Measurements from ENCODE around the gene CACNA1C.

The CACNA1C gene

GRCh38 chr12:2267703-2268470 lies 215.1 kb downstream of the CACNA1C start:
- Histone ChIP-seq H3K27me3 (replicated peaks; ENCODE audit: control insufficient read depth, insufficient read depth, low read length) (no peaks in the 10 kb centered on the region), H3K9me3 (ENCODE audit: control insufficient read depth, low read length) (no peaks in the 10 kb centered on the region), H3K9ac (ENCODE audit: low read length) (peak overlapping the region; percentile 83), H3K4me3 (ENCODE audit: low read length) (peak overlapping the region; percentile 35), H3K36me3 (ENCODE audit: control insufficient read depth, insufficient read depth, low read length, severe bottlenecking) (no peaks in the 10 kb centered on the region), H3K4me1 (ENCODE audit: control insufficient read depth, insufficient read depth, low read length) (peaks cover 72% of the 10 kb centered on the region)
- DNase-seq (ENCODE audit: low read depth) = peak; percentile 93

- Histone ChIP-seq H3K9me3 (ENCODE audit: control insufficient read depth, low read length) (no peaks in the 10 kb centered on the region), H3K27me3 (replicated peaks; ENCODE audit: control insufficient read depth, insufficient read depth, low read length) (no peaks in the 10 kb centered on the region), H3K9ac (ENCODE audit: low read length) (peak overlapping the region; percentile 83), H3K4me3 (ENCODE audit: low read length) (peak overlapping the region; percentile 35), H3K4me1 (ENCODE audit: control insufficient read depth, insufficient read depth, low read length) (peaks cover 75% of the 10 kb centered on the region), H3K36me3 (ENCODE audit: control insufficient read depth, insufficient read depth, low read length, severe bottlenecking) (no peaks in the 10 kb centered on the region)
- DNase-seq (ENCODE audit: low read depth) = peak; percentile 94
These were observed 215.9 kb downstream of the CACNA1C start for GRCh38 chr12:2268471-2269286.

- H3K9ac ChIP-seq (ENCODE audit: low read length) = no peak overlapping the region
- H3K36me3 ChIP-seq (ENCODE audit: control insufficient read depth, insufficient read depth, low read length, severe bottlenecking) = no peaks in the 10 kb centered on the region
- no peaks in the 10 kb centered on the region for H3K27me3 ChIP-seq (replicated peaks; ENCODE audit: control insufficient read depth, insufficient read depth, low read length)
- H3K4me3 ChIP-seq (ENCODE audit: low read length) = no peak overlapping the region
- peaks cover 59% of the 10 kb centered on the region for H3K4me1 ChIP-seq (ENCODE audit: control insufficient read depth, insufficient read depth, low read length)
- H3K9me3 ChIP-seq (ENCODE audit: control insufficient read depth, low read length) = no peaks in the 10 kb centered on the region
- no peak for DNase-seq (ENCODE audit: low read depth)
These were observed 218.1 kb downstream of the CACNA1C start for GRCh38 chr12:2270846-2271245.

GRCh38 chr12:2271961-2272360 lies 219.2 kb downstream of the CACNA1C start:
- no peaks in the 10 kb centered on the region for H3K9me3 ChIP-seq (ENCODE audit: control insufficient read depth, low read length)
- H3K36me3 ChIP-seq (ENCODE audit: control insufficient read depth, insufficient read depth, low read length, severe bottlenecking) = no peaks in the 10 kb centered on the region
- DNase-seq (ENCODE audit: low read depth) = no peak
- H3K27me3 ChIP-seq (replicated peaks; ENCODE audit: control insufficient read depth, insufficient read depth, low read length) = no peaks in the 10 kb centered on the region
- H3K4me3 ChIP-seq (ENCODE audit: low read length) = no peak overlapping the region
- no peak overlapping the region for H3K9ac ChIP-seq (ENCODE audit: low read length)
- H3K4me1 ChIP-seq (ENCODE audit: control insufficient read depth, insufficient read depth, low read length) = peaks cover 48% of the 10 kb centered on the region

GRCh38 chr12:2273288-2273687 lies 220.5 kb downstream of the CACNA1C start:
- H3K36me3 ChIP-seq (ENCODE audit: control insufficient read depth, insufficient read depth, low read length, severe bottlenecking) = no peaks in the 10 kb centered on the region
- no peaks in the 10 kb centered on the region for H3K27me3 ChIP-seq (replicated peaks; ENCODE audit: control insufficient read depth, insufficient read depth, low read length)
- H3K4me3 ChIP-seq (ENCODE audit: low read length) = no peak overlapping the region
- peaks cover 36% of the 10 kb centered on the region for H3K4me1 ChIP-seq (ENCODE audit: control insufficient read depth, insufficient read depth, low read length)
- peak overlapping the region; percentile 51 for H3K9ac ChIP-seq (ENCODE audit: low read length)
- peak; percentile 47 for DNase-seq (ENCODE audit: low read depth)
- H3K9me3 ChIP-seq (ENCODE audit: control insufficient read depth, low read length) = no peaks in the 10 kb centered on the region

- Histone ChIP-seq H3K4me3 (ENCODE audit: low read length) (no peak overlapping the region), H3K4me1 (ENCODE audit: control insufficient read depth, insufficient read depth, low read length) (peaks cover 31% of the 10 kb centered on the region), H3K27me3 (replicated peaks; ENCODE audit: control insufficient read depth, insufficient read depth, low read length) (no peaks in the 10 kb centered on the region), H3K9me3 (ENCODE audit: control insufficient read depth, low read length) (no peaks in the 10 kb centered on the region), H3K9ac (ENCODE audit: low read length) (peak overlapping the region; percentile 51), H3K36me3 (ENCODE audit: control insufficient read depth, insufficient read depth, low read length, severe bottlenecking) (no peaks in the 10 kb centered on the region)
- DNase-seq (ENCODE audit: low read depth) = no peak
These were observed 221.0 kb downstream of the CACNA1C start for GRCh38 chr12:2273751-2274150.

GRCh38 chr12:2274733-2275132 lies 221.9 kb downstream of the CACNA1C start:
- Histone ChIP-seq H3K4me1 (ENCODE audit: control insufficient read depth, insufficient read depth, low read length) (peaks cover 21% of the 10 kb centered on the region), H3K36me3 (ENCODE audit: control insufficient read depth, insufficient read depth, low read length, severe bottlenecking) (no peaks in the 10 kb centered on the region), H3K9ac (ENCODE audit: low read length) (peak overlapping the region; percentile 51), H3K27me3 (replicated peaks; ENCODE audit: control insufficient read depth, insufficient read depth, low read length) (no peaks in the 10 kb centered on the region), H3K4me3 (ENCODE audit: low read length) (no peak overlapping the region), H3K9me3 (ENCODE audit: control insufficient read depth, low read length) (no peaks in the 10 kb centered on the region)
- DNase-seq (ENCODE audit: low read depth) = no peak

- H3K9ac ChIP-seq (ENCODE audit: low read length) = no peak overlapping the region
- H3K36me3 ChIP-seq (ENCODE audit: control insufficient read depth, insufficient read depth, low read length, severe bottlenecking) = no peaks in the 10 kb centered on the region
- H3K9me3 ChIP-seq (ENCODE audit: control insufficient read depth, low read length) = no peaks in the 10 kb centered on the region
- H3K4me1 ChIP-seq (ENCODE audit: control insufficient read depth, insufficient read depth, low read length) = peaks cover 21% of the 10 kb centered on the region
- no peak for DNase-seq (ENCODE audit: low read depth)
- H3K4me3 ChIP-seq (ENCODE audit: low read length) = no peak overlapping the region
- no peaks in the 10 kb centered on the region for H3K27me3 ChIP-seq (replicated peaks; ENCODE audit: control insufficient read depth, insufficient read depth, low read length)
These were observed 223.7 kb downstream of the CACNA1C start for GRCh38 chr12:2276288-2277033.

- no peaks in the 10 kb centered on the region for H3K36me3 ChIP-seq (ENCODE audit: control insufficient read depth, insufficient read depth, low read length, severe bottlenecking)
- H3K9me3 ChIP-seq (ENCODE audit: control insufficient read depth, low read length) = no peaks in the 10 kb centered on the region
- H3K4me3 ChIP-seq (ENCODE audit: low read length) = no peak overlapping the region
- H3K27me3 ChIP-seq (replicated peaks; ENCODE audit: control insufficient read depth, insufficient read depth, low read length) = no peaks in the 10 kb centered on the region
- H3K9ac ChIP-seq (ENCODE audit: low read length) = no peak overlapping the region
- no peak for DNase-seq (ENCODE audit: low read depth)
- peaks cover 18% of the 10 kb centered on the region for H3K4me1 ChIP-seq (ENCODE audit: control insufficient read depth, insufficient read depth, low read length)
These were observed 224.8 kb downstream of the CACNA1C start for GRCh38 chr12:2277492-2278155.

GRCh38 chr12:2281446-2281845 lies 228.7 kb downstream of the CACNA1C start:
- H3K27me3 ChIP-seq (replicated peaks; ENCODE audit: control insufficient read depth, insufficient read depth, low read length) = no peaks in the 10 kb centered on the region
- H3K36me3 ChIP-seq (ENCODE audit: control insufficient read depth, insufficient read depth, low read length, severe bottlenecking) = no peaks in the 10 kb centered on the region
- no peak overlapping the region for H3K9ac ChIP-seq (ENCODE audit: low read length)
- H3K9me3 ChIP-seq (ENCODE audit: control insufficient read depth, low read length) = no peaks in the 10 kb centered on the region
- no peak overlapping the region for H3K4me3 ChIP-seq (ENCODE audit: low read length)
- DNase-seq (ENCODE audit: low read depth) = no peak
- H3K4me1 ChIP-seq (ENCODE audit: control insufficient read depth, insufficient read depth, low read length) = peaks cover 38% of the 10 kb centered on the region
